HG02852 (cell line): ENCODE results near the gene LRRC53.

Experiments
- ATAC-seq: cut with Tn5 transposase; IDR thresholded peaks from one replicate; pipeline ENCODE4 v1.9.1; 2021; ENCODE audit warnings: mild to moderate bottlenecking, moderate library complexity; ENCODE audit not compliant: unreplicated experiment

LRRC53 gene

GRCh38 chr1:74434321-74434720 is 78.1 kb downstream of the LRRC53 start:
- ATAC-seq = no peak

GRCh38 chr1:74432325-74432724 is 80.1 kb downstream of the LRRC53 start:
- ATAC-seq = no peak

GRCh38 chr1:74431531-74431930 is 80.9 kb downstream of the LRRC53 start:
- no peak for ATAC-seq

- no peak for ATAC-seq
These were observed 82.0 kb downstream of the LRRC53 start for GRCh38 chr1:74430342-74430934.

DNA sequence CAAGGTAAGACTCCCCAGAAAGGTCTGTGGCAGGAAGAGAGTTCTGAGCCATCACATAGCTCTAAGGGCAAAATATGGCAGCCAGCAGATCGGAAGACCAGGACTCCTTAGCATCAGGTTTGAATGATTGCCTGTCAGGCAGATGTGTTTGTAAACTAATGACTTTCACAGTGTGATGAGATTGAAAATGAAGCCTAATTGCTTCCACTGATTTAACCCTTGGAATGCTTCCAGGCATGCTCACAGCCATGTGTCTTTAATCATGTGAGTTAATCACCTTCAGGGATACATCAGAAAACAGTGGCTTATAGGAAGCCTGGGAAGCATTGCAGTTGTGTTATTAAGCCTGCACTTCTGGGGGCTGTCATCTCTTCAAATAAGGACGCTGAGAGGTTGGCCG is 82.8 kb downstream of the LRRC53 start:
- no peak for ATAC-seq

DNA sequence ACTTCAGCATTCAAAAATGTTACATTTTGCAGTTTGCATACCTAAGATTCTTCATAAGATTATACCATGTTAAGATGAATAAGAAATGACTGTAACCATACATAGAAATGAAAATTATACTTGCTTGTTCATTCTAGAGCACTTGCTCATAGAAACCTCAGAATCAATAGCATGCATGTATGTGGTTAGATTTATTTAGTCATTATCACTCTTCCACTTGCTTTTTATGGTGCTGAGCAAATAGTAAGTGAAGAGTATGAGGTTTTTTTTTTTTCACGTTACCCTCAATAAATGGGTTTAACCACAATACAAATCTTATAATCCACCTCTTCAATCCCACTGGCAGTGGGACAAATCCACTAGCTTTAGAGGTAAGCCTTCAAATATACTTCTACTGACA is 84.7 kb downstream of the LRRC53 start:
- no peak for ATAC-seq

GRCh38 chr1:74426208-74426937 is 86.0 kb downstream of the LRRC53 start:
- no peak for ATAC-seq

DNA sequence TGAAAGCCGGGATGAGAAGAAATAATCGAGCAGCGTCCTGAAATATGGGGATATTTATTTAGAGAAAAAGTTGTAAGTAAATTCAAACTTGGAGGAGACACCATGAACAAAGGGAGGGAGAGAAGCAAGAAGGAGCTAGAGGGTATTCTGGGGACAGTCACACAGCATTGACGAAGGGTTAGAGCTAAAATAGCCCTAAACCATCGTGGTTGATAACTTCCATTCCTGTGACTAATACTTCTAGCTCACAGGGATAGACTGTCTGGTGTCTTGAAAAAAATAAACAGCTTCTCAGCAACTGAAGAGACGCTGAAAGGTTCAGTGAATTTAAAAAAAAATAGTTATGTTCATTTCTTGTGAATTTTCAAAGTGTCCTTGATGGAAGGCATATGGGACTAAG is 86.7 kb downstream of the LRRC53 start:
- no peak for ATAC-seq

DNA sequence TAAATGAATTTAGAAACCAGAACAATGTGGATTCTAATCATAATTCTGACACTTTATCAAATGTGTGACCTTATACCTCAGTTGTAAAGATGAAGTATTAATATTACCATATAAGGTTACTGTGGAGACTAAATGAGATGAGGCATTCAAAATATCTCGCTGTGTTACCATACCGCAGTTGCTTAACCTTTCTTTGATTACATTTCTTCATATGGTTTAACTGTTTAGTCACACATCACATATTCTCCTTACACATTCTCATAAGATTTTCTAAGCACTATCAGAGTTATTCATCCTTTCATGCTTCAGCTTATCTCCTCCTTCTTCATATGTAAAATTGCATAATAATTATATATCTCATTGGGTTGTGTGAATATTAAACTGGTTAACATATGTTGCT is 88.9 kb downstream of the LRRC53 start:
- ATAC-seq = no peak

DNA sequence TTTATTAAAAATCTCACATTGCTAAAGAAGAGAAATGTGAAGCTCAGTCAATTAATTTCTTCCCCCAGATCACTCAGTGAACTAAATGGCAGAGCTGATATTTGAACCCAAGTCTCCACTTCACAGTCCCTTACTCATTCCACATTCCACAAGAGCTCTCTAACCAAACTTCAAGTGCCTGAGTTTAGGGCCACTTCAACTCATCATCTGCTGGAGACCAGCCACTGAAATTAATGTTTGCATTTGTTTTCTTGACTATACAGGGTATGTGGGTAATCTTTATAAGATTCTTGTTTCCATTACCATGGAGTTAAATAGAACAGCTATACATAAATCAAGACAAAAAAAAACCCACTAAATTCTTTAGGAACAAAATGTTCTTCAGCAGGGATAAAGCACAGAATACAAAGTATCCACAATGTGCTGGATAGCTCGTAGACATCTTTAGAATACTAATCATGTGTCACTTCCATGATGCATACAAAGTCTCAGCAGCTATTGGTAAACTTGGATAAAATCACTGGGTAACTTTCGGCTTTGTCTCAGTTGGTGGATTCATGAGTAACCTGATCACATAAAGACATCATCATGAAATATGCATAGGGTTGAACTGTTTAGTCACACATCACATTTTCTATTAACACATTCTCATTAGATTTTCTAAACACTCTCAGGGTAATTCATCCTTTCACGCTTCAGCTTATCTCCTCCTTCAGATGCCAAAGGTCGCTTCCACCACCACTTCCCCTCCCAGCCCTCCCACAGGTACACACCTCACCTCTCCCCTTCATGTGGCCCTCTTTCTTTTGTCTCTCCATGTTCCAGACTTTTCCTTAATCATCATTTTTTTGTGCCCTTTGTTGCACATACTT is 89.8 kb downstream of the LRRC53 start:
- no peak for ATAC-seq

- no peak for ATAC-seq
These were observed 91.9 kb downstream of the LRRC53 start for GRCh38 chr1:74420467-74420866.
